H4 (cell line): Measurements from ENCODE around the gene ANKUB1. TPM values are rescaled to one million over a fixed set of nuclear protein-coding genes. Genes with fewer than 3 reads are reported as not detected.
A peak's percentile ranks its signal among the peaks of the same experiment; 100 is the strongest.

Experiments
- DNase-seq: peaks from one replicate; pipeline ENCODE4 v3.0.0-alpha.2; 2015; ENCODE audit warnings: low spot score
- total RNA-seq: library from RNA; depleted of rRNA; stranded (reverse); fragments of >200 nt; shearing (Covaris generic); gene quantifications from 2 replicates; pipeline ENCODE4 v1.2.3, GENCODE V29; 2014

Gene ANKUB1
- total RNA-seq, 1 experiment from 2014 or later = not detected

GRCh38 chr3:149763565-149764195 is 28.7 kb downstream of the ANKUB1 start:
- DNase-seq = no peak

- DNase-seq = no peak
Observed at GRCh38 chr3:149753717-149754116, 38.6 kb downstream of the ANKUB1 start.

GRCh38 chr3:149752788-149753136 is 39.6 kb downstream of the ANKUB1 start:
- no peak for DNase-seq

- peak; percentile 88 for DNase-seq
Observed at GRCh38 chr3:149752051-149752787, 40.1 kb downstream of the ANKUB1 start, which contains the start of gene COMMD2. TSS of gene COMMD2 (minus strand) at chr3:149752489. CDS start at chr3:149752444, 45 bp downstream.

- no peak for DNase-seq
Observed at GRCh38 chr3:149751551-149751950, 40.8 kb downstream of the ANKUB1 start.

GRCh38 chr3:149744606-149745005 is 47.7 kb downstream of the ANKUB1 start:
- DNase-seq = no peak

GRCh38 chr3:149744151-149744550 is 48.2 kb downstream of the ANKUB1 start:
- no peak for DNase-seq

GRCh38 chr3:149739396-149739795 is 53.0 kb downstream of the ANKUB1 start:
- no peak for DNase-seq

- no peak for DNase-seq
Observed at GRCh38 chr3:149738876-149739275, 53.5 kb downstream of the ANKUB1 start.

GRCh38 chr3:149736953-149737205 is 55.5 kb downstream of the ANKUB1 start:
- no peak for DNase-seq

- peak; percentile 54 for DNase-seq
Observed at GRCh38 chr3:149736175-149736952, 56.0 kb downstream of the ANKUB1 start.

GRCh38 chr3:149732234-149732633 is 60.1 kb downstream of the ANKUB1 start:
- no peak for DNase-seq

- DNase-seq = no peak
Observed at GRCh38 chr3:149727656-149728055, 64.7 kb downstream of the ANKUB1 start.

- no peak for DNase-seq
Observed at GRCh38 chr3:149726716-149727407, 65.5 kb downstream of the ANKUB1 start.

GRCh38 chr3:149723781-149724180 is 68.6 kb downstream of the ANKUB1 start:
- no peak for DNase-seq

GRCh38 chr3:149720918-149721317 is 71.4 kb downstream of the ANKUB1 start:
- no peak for DNase-seq

- DNase-seq = peak; percentile 80
Observed at GRCh38 chr3:149717391-149718056, 74.8 kb downstream of the ANKUB1 start.

GRCh38 chr3:149716984-149717383 is 75.4 kb downstream of the ANKUB1 start:
- DNase-seq = no peak

- DNase-seq = no peak
Observed at GRCh38 chr3:149715247-149715646, 77.1 kb downstream of the ANKUB1 start.

- DNase-seq = no peak
Observed at GRCh38 chr3:149713730-149714654, 78.4 kb downstream of the ANKUB1 start.
